DMS153 treated with DMSO at 0.1 percent for 48 hours (cell line): ENCODE measurements around the gene DGCR8.

Source experiments
- DNase-seq: peaks from one replicate; lab custom pipeline; 2025; ENCODE audit not compliant: unreplicated experiment; lab: John Stamatoyannopoulos, UW

The DGCR8 gene

GRCh38 chr22:20108757-20109230 is 28.8 kb downstream of the DGCR8 start:
- no peak for DNase-seq

- no peak for DNase-seq
Measured at GRCh38 chr22:20109411-20110358, 29.6 kb downstream of the DGCR8 start.

- no peak for DNase-seq
Measured at GRCh38 chr22:20110359-20110985, 30.4 kb downstream of the DGCR8 start.

- DNase-seq, result no peak
Measured at GRCh38 chr22:20111045-20111688, 31.1 kb downstream of the DGCR8 start.

- DNase-seq, result no peak
Measured at GRCh38 chr22:20111689-20112622, 31.9 kb downstream of the DGCR8 start.

GRCh38 chr22:20112623-20113511 is 32.8 kb downstream of the DGCR8 start:
- DNase-seq, result no peak

- DNase-seq, result no peak
Measured at GRCh38 chr22:20113551-20114310, 33.7 kb downstream of the DGCR8 start.

- DNase-seq, result no peak
Measured at GRCh38 chr22:20114506-20115475, 34.8 kb downstream of the DGCR8 start.

- DNase-seq, result no peak
Measured at GRCh38 chr22:20115691-20116375, 35.8 kb downstream of the DGCR8 start, which contains the start of gene RANBP1. Gene RANBP1 (plus strand): TSS chr22:20116104. CDS start chr22:20116185, 81 bp downstream.

GRCh38 chr22:20116376-20116950 is 36.4 kb downstream of the DGCR8 start:
- DNase-seq, result no peak

GRCh38 chr22:20116951-20117632 is 37.1 kb downstream of the DGCR8 start, which contains the start of gene TRMT2A:
Gene TRMT2A (minus strand): TSS chr22:20117226. CDS start chr22:20116906, 320 bp downstream.
- DNase-seq, result peak; percentile 95

GRCh38 chr22:20117633-20118299 is 37.7 kb downstream of the DGCR8 start:
- peak; percentile 41 for DNase-seq

GRCh38 chr22:20118300-20119020 is 38.4 kb downstream of the DGCR8 start:
- DNase-seq, result no peak

GRCh38 chr22:20121856-20122415 is 41.9 kb downstream of the DGCR8 start:
- no peak for DNase-seq
